ENCODE results near the gene USP6NL. TPM values are rescaled to one million over a fixed set of nuclear protein-coding genes. Genes with fewer than 3 reads are reported as not detected.
A peak's percentile ranks its signal among the peaks of the same experiment; 100 is the strongest.

The USP6NL gene
- total and polyA plus RNA-seq, 2 of the 13 experiments (the other 11 are each of a cell fraction or from before 2014, with no cell fraction given), result 10.5 to 22.9 TPM

DNA sequence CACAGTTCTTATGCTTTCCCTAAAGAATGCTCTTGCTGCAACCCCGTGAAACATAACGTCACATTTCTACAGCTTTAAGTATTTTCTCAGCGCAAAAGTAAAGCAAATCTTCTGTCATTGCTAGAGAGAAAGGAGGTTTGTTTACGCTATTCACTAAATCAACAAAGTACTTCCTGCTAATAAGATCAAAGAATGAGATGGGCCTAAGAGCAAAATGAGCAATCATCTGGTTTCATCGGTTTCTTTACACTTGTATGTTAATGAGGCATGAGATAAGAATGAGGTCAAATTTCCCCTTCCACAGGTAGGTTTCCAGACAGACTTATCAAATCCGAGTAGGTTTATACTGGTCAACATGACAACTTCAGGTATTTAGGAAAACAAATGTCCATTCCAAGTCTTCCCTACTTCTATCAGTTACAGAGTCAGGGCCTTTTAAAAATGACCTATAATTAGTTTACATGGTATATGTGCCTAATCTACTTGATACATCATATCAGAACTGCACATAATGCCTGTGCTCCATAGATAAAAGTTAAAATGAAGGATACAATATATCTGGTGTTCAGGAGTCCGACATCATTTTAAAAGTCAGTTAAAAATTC is 8.4 kb downstream of the USP6NL start (continued):
- TF ChIP-seq, protein P1, sequence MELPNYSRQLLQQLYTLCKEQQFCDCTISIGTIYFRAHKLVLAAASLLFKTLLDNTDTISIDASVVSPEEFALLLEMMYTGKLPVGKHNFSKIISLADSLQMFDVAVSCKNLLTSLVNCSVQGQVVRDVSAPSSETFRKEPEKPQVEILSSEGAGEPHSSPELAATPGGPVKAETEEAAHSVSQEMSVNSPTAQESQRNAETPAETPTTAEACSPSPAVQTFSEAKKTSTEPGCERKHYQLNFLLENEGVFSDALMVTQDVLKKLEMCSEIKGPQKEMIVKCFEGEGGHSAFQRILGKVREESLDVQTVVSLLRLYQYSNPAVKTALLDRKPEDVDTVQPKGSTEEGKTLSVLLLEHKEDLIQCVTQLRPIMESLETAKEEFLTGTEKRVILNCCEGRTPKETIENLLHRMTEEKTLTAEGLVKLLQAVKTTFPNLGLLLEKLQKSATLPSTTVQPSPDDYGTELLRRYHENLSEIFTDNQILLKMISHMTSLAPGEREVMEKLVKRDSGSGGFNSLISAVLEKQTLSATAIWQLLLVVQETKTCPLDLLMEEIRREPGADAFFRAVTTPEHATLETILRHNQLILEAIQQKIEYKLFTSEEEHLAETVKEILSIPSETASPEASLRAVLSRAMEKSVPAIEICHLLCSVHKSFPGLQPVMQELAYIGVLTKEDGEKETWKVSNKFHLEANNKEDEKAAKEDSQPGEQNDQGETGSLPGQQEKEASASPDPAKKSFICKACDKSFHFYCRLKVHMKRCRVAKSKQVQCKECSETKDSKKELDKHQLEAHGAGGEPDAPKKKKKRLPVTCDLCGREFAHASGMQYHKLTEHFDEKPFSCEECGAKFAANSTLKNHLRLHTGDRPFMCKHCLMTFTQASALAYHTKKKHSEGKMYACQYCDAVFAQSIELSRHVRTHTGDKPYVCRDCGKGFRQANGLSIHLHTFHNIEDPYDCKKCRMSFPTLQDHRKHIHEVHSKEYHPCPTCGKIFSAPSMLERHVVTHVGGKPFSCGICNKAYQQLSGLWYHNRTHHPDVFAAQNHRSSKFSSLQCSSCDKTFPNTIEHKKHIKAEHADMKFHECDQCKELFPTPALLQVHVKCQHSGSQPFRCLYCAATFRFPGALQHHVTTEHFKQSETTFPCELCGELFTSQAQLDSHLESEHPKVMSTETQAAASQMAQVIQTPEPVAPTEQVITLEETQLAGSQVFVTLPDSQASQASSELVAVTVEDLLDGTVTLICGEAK (IDR thresholded peaks at IDR 0.05), result no peak
- TF ChIP-seq, protein P1 (CRISPR knock-in tag; IDR thresholded peaks at IDR 0.05), result no peak
- TF ChIP-seq, protein P2, sequence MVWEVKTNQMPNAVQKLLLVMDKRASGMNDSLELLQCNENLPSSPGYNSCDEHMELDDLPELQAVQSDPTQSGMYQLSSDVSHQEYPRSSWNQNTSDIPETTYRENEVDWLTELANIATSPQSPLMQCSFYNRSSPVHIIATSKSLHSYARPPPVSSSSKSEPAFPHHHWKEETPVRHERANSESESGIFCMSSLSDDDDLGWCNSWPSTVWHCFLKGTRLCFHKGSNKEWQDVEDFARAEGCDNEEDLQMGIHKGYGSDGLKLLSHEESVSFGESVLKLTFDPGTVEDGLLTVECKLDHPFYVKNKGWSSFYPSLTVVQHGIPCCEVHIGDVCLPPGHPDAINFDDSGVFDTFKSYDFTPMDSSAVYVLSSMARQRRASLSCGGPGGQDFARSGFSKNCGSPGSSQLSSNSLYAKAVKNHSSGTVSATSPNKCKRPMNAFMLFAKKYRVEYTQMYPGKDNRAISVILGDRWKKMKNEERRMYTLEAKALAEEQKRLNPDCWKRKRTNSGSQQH (CRISPR knock-in tag; IDR thresholded peaks at IDR 0.05; ENCODE audit: low read depth), result no peak
- TF ChIP-seq, protein P3, sequence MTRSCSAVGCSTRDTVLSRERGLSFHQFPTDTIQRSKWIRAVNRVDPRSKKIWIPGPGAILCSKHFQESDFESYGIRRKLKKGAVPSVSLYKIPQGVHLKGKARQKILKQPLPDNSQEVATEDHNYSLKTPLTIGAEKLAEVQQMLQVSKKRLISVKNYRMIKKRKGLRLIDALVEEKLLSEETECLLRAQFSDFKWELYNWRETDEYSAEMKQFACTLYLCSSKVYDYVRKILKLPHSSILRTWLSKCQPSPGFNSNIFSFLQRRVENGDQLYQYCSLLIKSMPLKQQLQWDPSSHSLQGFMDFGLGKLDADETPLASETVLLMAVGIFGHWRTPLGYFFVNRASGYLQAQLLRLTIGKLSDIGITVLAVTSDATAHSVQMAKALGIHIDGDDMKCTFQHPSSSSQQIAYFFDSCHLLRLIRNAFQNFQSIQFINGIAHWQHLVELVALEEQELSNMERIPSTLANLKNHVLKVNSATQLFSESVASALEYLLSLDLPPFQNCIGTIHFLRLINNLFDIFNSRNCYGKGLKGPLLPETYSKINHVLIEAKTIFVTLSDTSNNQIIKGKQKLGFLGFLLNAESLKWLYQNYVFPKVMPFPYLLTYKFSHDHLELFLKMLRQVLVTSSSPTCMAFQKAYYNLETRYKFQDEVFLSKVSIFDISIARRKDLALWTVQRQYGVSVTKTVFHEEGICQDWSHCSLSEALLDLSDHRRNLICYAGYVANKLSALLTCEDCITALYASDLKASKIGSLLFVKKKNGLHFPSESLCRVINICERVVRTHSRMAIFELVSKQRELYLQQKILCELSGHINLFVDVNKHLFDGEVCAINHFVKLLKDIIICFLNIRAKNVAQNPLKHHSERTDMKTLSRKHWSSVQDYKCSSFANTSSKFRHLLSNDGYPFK (CRISPR knock-in tag; IDR thresholded peaks at IDR 0.05; ENCODE audit: borderline replicate concordance), result no peak
- TF ChIP-seq HNRNPH1 (optimal IDR thresholded peaks at IDR 0.05; ENCODE audit: low read depth, low read length) (no peak), NKX3-1 (CRISPR knock-in tag; IDR thresholded peaks at IDR 0.05) (no peak), ZNF232 (CRISPR knock-in tag; IDR thresholded peaks at IDR 0.05; ENCODE audit: borderline replicate concordance) (no peak), ZNF556 (CRISPR knock-in tag; IDR thresholded peaks at IDR 0.05; ENCODE audit: borderline replicate concordance) (no peak), CREB1 (IDR thresholded peaks at IDR 0.05) (peak; percentile 75), CREB1 (CRISPR knock-in tag; IDR thresholded peaks at IDR 0.05) (peak; percentile 84), ERF (CRISPR knock-in tag; IDR thresholded peaks at IDR 0.05) (peak; percentile 68; the same call in 1 of the 2 replicates), RORA (CRISPR knock-in tag; IDR thresholded peaks at IDR 0.05) (no peak), NRL (CRISPR knock-in tag; IDR thresholded peaks at IDR 0.05; ENCODE audit: borderline replicate concordance) (no peak)
- TF ChIP-seq, protein P4, sequence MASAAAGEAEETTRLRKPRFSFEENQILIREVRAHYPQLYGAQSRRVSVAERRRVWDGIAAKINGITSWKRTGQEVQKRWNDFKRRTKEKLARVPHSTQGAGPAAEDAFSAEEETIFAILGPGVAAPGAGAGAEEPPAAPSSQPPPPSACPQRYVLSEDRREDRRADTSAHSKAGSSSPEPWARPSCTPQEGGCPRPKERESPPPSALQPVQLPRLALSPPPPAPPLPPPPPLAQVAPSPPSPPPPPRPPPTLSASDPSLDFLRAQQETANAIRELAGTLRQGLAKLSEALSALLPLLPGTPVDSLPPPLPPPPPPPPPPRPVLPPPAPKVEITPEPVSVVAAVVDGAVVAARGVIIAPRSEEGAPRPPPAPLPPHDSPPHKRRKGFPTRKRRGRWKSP (CRISPR knock-in tag; IDR thresholded peaks at IDR 0.05), result no peak

Measured in HepG2 (cell line).